Ectodermal cell (in vitro differentiated cells): ENCODE data around the gene SCAMP5. TPM values are rescaled to one million over a fixed set of nuclear protein-coding genes. Genes with fewer than 3 reads are reported as not detected.

ENCODE experiments used
- H3K27ac ChIP-seq: 2 replicates; pipeline ENCODE4 v1.7.0; 2013; ENCODE audit warnings: mild to moderate bottlenecking, low read depth, low read length; ENCODE audit not compliant: insufficient read depth, poor library complexity, severe bottlenecking
- H3K27me3 ChIP-seq: 2 replicates; pipeline ENCODE4 v1.7.0; 2013; ENCODE audit warnings: mild to moderate bottlenecking, low read length; ENCODE audit not compliant: insufficient read depth, control insufficient read depth, poor library complexity, severe bottlenecking
- H3K36me3 ChIP-seq: one replicate; pipeline ENCODE4 v1.7.0; 2013; ENCODE audit warnings: low read length; ENCODE audit not compliant: control insufficient read depth, insufficient read depth
- H3K4me1 ChIP-seq: one replicate; pipeline ENCODE4 v1.7.0; 2013; ENCODE audit warnings: low read length; ENCODE audit not compliant: control insufficient read depth, insufficient read depth
- H3K4me3 ChIP-seq: 2 replicates; pipeline ENCODE4 v1.7.0; 2013; ENCODE audit warnings: low read depth, low read length, control low read depth; ENCODE audit not compliant: insufficient read depth
- H3K9me3 ChIP-seq: 2 replicates; pipeline ENCODE4 v1.7.0; 2013; ENCODE audit warnings: mild to moderate bottlenecking, low read length, moderate library complexity; ENCODE audit not compliant: control insufficient read depth
- WGBS, 2 experiments: methylation state at CpG; one replicate each; pipeline ENCODE4 v1.1.7; 2013; ENCODE audit warnings: missing lambda C conversion rate in 2 of 2; 5-methylcytosine and 5-hydroxymethylcytosine counted together
- polyA plus RNA-seq, 4 experiments: library from polyadenylated mRNA; stranded (reverse); fragments of 50-300 nt; gene quantifications; one replicate each; pipeline ENCODE4 v1.2.3, GENCODE V29; 2013

The SCAMP5 gene, protein sequence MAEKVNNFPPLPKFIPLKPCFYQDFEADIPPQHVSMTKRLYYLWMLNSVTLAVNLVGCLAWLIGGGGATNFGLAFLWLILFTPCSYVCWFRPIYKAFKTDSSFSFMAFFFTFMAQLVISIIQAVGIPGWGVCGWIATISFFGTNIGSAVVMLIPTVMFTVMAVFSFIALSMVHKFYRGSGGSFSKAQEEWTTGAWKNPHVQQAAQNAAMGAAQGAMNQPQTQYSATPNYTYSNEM
- polyA plus RNA-seq (2013, experiment 1 of 4) = 27.5 TPM
- 26.4 TPM for polyA plus RNA-seq (2013, experiment 2 of 4)
- 19.9 TPM for polyA plus RNA-seq (2013, experiment 3 of 4)
- polyA plus RNA-seq (2013, experiment 4 of 4) = 23.9 TPM

DNA sequence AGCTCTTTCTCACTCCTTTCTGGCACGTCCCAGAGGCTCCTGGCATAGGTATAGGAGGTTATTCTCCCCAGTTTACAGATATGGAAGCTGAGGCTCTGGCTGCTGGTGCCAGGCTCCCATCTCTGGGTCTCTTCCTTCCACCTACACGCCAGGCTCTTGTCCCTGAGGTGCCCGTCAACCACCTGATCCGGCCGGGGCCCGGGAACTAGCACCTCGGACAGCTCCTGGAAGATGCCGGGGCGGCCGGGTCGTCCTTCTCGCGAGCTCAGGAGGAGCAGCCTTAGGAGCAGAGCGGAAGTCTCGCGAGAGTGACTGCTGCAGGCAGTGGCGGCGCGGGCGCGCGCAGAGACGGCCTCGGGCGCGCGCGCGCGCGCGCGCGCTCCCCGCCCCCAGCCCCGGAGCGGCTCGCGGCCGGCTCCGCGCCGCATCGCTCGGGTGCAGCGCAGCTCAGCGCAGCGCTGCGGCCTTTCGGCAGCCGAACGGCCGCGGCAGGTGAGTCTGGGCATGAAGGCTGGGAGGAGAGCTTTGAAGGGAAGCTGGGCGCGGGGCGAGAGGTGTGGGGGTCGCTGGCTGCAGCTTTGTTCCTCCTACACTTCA is at the start of gene SCAMP5:
Gene SCAMP5 (plus strand): TSS at position 382 of the 597 bp plus-strand sequence. CDS start 16,277 bp downstream, outside the sequence.
- no peaks in the 10 kb centered on the region for H3K36me3 ChIP-seq
- peaks cover 4% of the 10 kb centered on the region for H3K4me1 ChIP-seq
- WGBS, 2 experiments = 0 to 1% methylated on average over 57 to 58 of the region's 58 CpGs
- no peak within 1 kb of the TSS for H3K27ac ChIP-seq
- peak within 1 kb of the TSS; percentile 74 for H3K4me3 ChIP-seq
- H3K9me3 ChIP-seq = no peaks in the 10 kb centered on the region
- peaks cover 23% of the 10 kb centered on the region for H3K27me3 ChIP-seq

DNA sequence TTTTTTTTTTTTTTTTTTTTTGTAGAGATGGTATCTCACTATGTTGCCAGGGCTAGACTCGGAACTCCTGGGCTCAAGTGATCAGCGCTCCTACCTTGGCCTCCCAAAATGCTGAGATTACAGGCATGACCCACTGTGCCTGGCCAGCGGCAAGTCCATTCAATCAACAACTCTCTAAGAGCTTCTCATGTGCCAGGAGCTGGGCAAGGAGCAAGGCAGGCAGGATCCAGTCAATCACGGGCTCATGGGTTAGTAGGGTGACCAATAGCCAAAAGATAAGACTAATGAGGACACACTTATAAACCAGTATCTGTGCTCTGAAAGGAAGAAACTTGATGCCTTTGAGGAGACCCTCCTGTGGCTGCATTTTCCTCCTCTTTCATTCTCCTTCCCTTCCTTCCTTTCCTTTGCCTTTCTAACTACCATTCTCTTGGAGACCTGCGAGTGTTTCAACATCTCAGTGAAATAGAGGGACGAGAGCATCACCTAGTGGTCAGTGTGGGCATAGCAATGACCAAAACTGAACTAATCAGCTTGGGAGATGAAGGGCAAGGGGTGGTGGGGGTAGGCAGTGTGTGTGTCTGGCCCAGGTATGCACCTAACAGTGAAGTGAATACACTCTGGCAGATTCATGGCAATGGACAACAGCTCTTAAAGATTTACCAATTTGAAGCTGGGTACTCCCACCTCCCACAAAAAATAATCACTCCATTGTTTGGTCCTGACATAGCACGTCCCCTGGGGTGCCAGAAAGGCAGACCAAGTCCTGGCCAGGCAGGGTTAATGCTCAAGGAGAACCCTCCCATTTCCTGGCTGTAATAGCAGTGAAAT is 45.1 kb upstream of the SCAMP5 start:
- Histone ChIP-seq H3K4me1 (peaks cover 10% of the 10 kb centered on the region), H3K36me3 (no peaks in the 10 kb centered on the region), H3K27ac (no peak overlapping the region), H3K9me3 (no peaks in the 10 kb centered on the region), H3K4me3 (no peak overlapping the region), H3K27me3 (peaks cover 9% of the 10 kb centered on the region)
- 51 to 52% methylated on average over 7 of the region's 7 CpGs for WGBS, 2 experiments

- 75 to 76% methylated on average over 3 of the region's 3 CpGs for WGBS, 2 experiments
- H3K27me3 ChIP-seq = peaks cover 16% of the 10 kb centered on the region
- peaks cover 17% of the 10 kb centered on the region for H3K4me1 ChIP-seq
- no peaks in the 10 kb centered on the region for H3K9me3 ChIP-seq
- no peak overlapping the region for H3K27ac ChIP-seq
- H3K4me3 ChIP-seq = no peak overlapping the region
- H3K36me3 ChIP-seq = no peaks in the 10 kb centered on the region
These were observed 44.4 kb upstream of the SCAMP5 start for GRCh38 chr15:74951006-74951405.

GRCh38 chr15:74954515-74954914 is 40.8 kb upstream of the SCAMP5 start:
- H3K4me3 ChIP-seq = no peak overlapping the region
- H3K4me1 ChIP-seq = peaks cover 24% of the 10 kb centered on the region
- peaks cover 51% of the 10 kb centered on the region for H3K27me3 ChIP-seq
- no peaks in the 10 kb centered on the region for H3K9me3 ChIP-seq
- H3K36me3 ChIP-seq = no peaks in the 10 kb centered on the region
- H3K27ac ChIP-seq = no peak overlapping the region

GRCh38 chr15:74955017-74955416 is 40.3 kb upstream of the SCAMP5 start:
- Histone ChIP-seq H3K9me3 (no peaks in the 10 kb centered on the region), H3K36me3 (no peaks in the 10 kb centered on the region), H3K27ac (no peak overlapping the region), H3K27me3 (peaks cover 56% of the 10 kb centered on the region), H3K4me1 (peaks cover 24% of the 10 kb centered on the region), H3K4me3 (peak overlapping the region; percentile 46)
- WGBS, 2 experiments = 68 to 72% methylated on average over 8 of the region's 8 CpGs

DNA sequence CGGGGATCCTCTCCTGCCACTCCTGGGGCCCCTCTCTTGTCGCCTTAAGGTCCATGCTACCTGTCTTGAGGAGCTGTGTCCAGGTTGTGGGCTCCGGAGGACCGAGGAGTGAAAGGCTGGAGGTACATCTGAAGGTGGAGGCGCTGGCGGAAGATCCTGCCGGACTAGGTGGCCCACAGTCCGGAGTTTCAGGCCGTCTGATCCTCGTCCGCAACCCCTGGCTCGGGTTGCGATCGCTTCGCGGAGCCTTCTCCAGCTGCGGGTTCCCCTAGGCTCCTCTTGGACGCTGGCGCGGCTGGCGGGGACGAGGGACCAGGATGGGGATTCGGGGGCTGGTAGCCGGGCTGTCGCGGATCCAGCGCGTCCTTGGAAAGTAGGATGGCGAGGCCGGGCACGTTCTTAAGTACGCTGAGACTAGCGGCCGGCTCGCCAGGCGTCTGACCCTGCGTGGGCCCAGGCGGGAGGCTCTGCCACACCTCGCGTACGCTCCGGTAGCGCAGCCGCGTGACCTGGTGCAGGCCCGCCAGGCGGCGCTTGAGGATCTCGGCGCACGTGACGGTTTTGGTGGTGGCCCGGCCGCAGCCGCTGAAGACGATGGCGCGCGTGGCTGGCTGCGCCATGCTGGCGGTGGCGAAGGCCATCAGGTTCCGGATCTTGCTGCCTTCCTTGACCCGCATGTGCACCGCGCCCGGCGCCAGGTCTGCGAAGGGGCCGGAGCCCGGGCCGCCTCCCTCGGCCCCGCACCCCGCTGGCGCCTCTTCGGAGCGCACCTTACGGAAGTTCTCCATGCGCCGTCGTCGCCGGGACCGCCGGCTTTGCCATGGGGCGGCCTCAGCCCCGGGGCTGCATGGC is 39.3 kb upstream of the SCAMP5 start:
- peaks cover 66% of the 10 kb centered on the region for H3K27me3 ChIP-seq
- H3K27ac ChIP-seq = no peak overlapping the region
- H3K4me1 ChIP-seq = peaks cover 24% of the 10 kb centered on the region
- H3K4me3 ChIP-seq = peak overlapping the region; percentile 46
- H3K36me3 ChIP-seq = no peaks in the 10 kb centered on the region
- no peaks in the 10 kb centered on the region for H3K9me3 ChIP-seq
- WGBS, 2 experiments = 4% methylated on average over 88 of the region's 88 CpGs

GRCh38 chr15:74956648-74957475 is 38.5 kb upstream of the SCAMP5 start, which contains the start of gene RPP25:
TSS of gene RPP25 (minus strand) at chr15:74956772. CDS start at chr15:74956583, 189 bp downstream.
- Histone ChIP-seq H3K4me1 (peaks cover 24% of the 10 kb centered on the region), H3K27ac (no peak within 1 kb of the TSS), H3K36me3 (no peaks in the 10 kb centered on the region), H3K27me3 (peaks cover 72% of the 10 kb centered on the region), H3K9me3 (no peaks in the 10 kb centered on the region), H3K4me3 (peak within 1 kb of the TSS; percentile 46)
- WGBS, 2 experiments = 0% methylated on average over 83 of the region's 83 CpGs

GRCh38 chr15:74957476-74958035 is 37.8 kb upstream of the SCAMP5 start:
- no peaks in the 10 kb centered on the region for H3K36me3 ChIP-seq
- peak overlapping the region; percentile 46 for H3K4me3 ChIP-seq
- 4 to 5% methylated on average over 25 to 26 of the region's 28 CpGs for WGBS, 2 experiments
- no peaks in the 10 kb centered on the region for H3K9me3 ChIP-seq
- peaks cover 72% of the 10 kb centered on the region for H3K27me3 ChIP-seq
- H3K27ac ChIP-seq = no peak overlapping the region
- H3K4me1 ChIP-seq = peaks cover 24% of the 10 kb centered on the region
